MM.1S (cell line): ENCODE results near the gene ARHGAP35.

Experiments used
- DNase-seq: peaks from one replicate; pipeline ENCODE4 v3.0.0-alpha.2; 2015
- H2AFZ ChIP-seq: fragments of 300-600 bp; sonication (generic); 2 replicates; pipeline ENCODE4 v1.6.0; 2016; ENCODE audit warnings: antibody characterized with exemption, low read length
- H3F3A ChIP-seq: fragments of 300-600 bp; sonication (generic); 2 replicates; pipeline ENCODE4 v1.6.1; 2016; ENCODE audit warnings: mild to moderate bottlenecking, antibody characterized with exemption, low read length, moderate library complexity, mixed read lengths; ENCODE audit not compliant: insufficient read depth
- H3K27ac ChIP-seq: fragments of 300-600 bp; sonication (generic); 2 replicates; pipeline ENCODE4 v1.5.1; 2016; ENCODE audit warnings: mild to moderate bottlenecking, low read length
- H3K27me3 ChIP-seq: fragments of 300-600 bp; sonication (generic); replicated peaks from 2 replicates; pipeline ENCODE4 v1.6.0; 2016; ENCODE audit warnings: low read length; ENCODE audit not compliant: insufficient read depth
- H3K36me3 ChIP-seq: fragments of 300-600 bp; sonication (generic); replicated peaks from 2 replicates; pipeline ENCODE4 v1.6.1; 2016; ENCODE audit warnings: mild to moderate bottlenecking, low read length, mixed read lengths; ENCODE audit not compliant: insufficient read depth
- H3K4me1 ChIP-seq: fragments of 300-600 bp; sonication (generic); 2 replicates; pipeline ENCODE4 v1.6.1; 2016; ENCODE audit warnings: low read length, mixed read lengths
- H3K4me2 ChIP-seq: fragments of 300-600 bp; sonication (generic); 2 replicates; pipeline ENCODE4 v1.6.0; 2016; ENCODE audit warnings: low read depth, low read length
- H3K4me3 ChIP-seq: fragments of 300-600 bp; sonication (generic); 2 replicates; pipeline ENCODE4 v1.5.1; 2016; ENCODE audit warnings: low read length, mixed read lengths
- H3K79me2 ChIP-seq: fragments of 300-600 bp; sonication (generic); 2 replicates; pipeline ENCODE4 v1.6.1; 2016; ENCODE audit warnings: mixed run types, low read length, mixed read lengths
- H3K9ac ChIP-seq: fragments of 300-600 bp; sonication (generic); 2 replicates; pipeline ENCODE4 v1.6.1; 2016; ENCODE audit warnings: low read length, mixed read lengths
- H3K9me2 ChIP-seq: fragments of 300-600 bp; sonication (generic); replicated peaks from 2 replicates; pipeline ENCODE4 v1.6.1; 2016; ENCODE audit warnings: mild to moderate bottlenecking, low read length, mixed read lengths; ENCODE audit not compliant: insufficient read depth
- H3K9me3 ChIP-seq: fragments of 300-600 bp; sonication (generic); replicated peaks from 2 replicates; pipeline ENCODE4 v1.6.1; 2016; ENCODE audit warnings: mild to moderate bottlenecking, low read length, mixed read lengths; ENCODE audit not compliant: insufficient read depth
- H4K20me1 ChIP-seq: fragments of 300-600 bp; sonication (generic); 2 replicates; pipeline ENCODE4 v1.6.1; 2016; ENCODE audit warnings: mild to moderate bottlenecking, low read length, moderate library complexity, mixed read lengths; ENCODE audit not compliant: insufficient read depth
- CTCF ChIP-seq: fragments of 300-600 bp; sonication (generic); IDR thresholded peaks from 2 replicates; pipeline ENCODE4 v1.5.1; 2016; ENCODE audit warnings: antibody characterized with exemption, low read length, mixed read lengths
- EZH2 ChIP-seq: fragments of 300-600 bp; sonication (generic); optimal IDR thresholded peaks from 2 replicates; pipeline ENCODE3; 2017; ENCODE audit warnings: low read depth, mild to moderate bottlenecking, antibody characterized with exemption, low read length, mixed read lengths
- EZH2phosphoT487 ChIP-seq: fragments of 300-600 bp; sonication (generic); IDR thresholded peaks from 2 replicates; pipeline ENCODE4 v1.6.1; 2018; ENCODE audit warnings: antibody characterized with exemption, low read length

ARHGAP35 gene

GRCh38 chr19:46823049-46823448 is 37.7 kb upstream of the ARHGAP35 start:
- Histone ChIP-seq H3K27me3 (no peaks in the 10 kb centered on the region), H3K4me2 (no peak overlapping the region), H3K9me2 (no peaks in the 10 kb centered on the region), H4K20me1 (no peaks in the 10 kb centered on the region), H3K36me3 (no peaks in the 10 kb centered on the region), H3K79me2 (no peaks in the 10 kb centered on the region), H3K9me3 (no peaks in the 10 kb centered on the region), H3K27ac (no peak overlapping the region), H3K9ac (no peak overlapping the region), H3K4me1 (no peaks in the 10 kb centered on the region), H2AFZ (no peak overlapping the region), H3F3A (no peaks in the 10 kb centered on the region), H3K4me3 (no peak overlapping the region)
- DNase-seq: no peak
- TF ChIP-seq CTCF: no peak
- TF ChIP-seq EZH2: no peak
- no peak for TF ChIP-seq EZH2phosphoT487

- H3K9ac ChIP-seq: no peak overlapping the region
- H3F3A ChIP-seq: no peaks in the 10 kb centered on the region
- no peaks in the 10 kb centered on the region for H3K36me3 ChIP-seq
- H3K27me3 ChIP-seq: no peaks in the 10 kb centered on the region
- H3K27ac ChIP-seq: no peak overlapping the region
- H3K9me2 ChIP-seq: no peaks in the 10 kb centered on the region
- no peak overlapping the region for H2AFZ ChIP-seq
- no peak overlapping the region for H3K4me3 ChIP-seq
- H3K4me1 ChIP-seq: no peaks in the 10 kb centered on the region
- TF ChIP-seq EZH2 (no peak), CTCF (no peak), EZH2phosphoT487 (no peak)
- H3K9me3 ChIP-seq: no peaks in the 10 kb centered on the region
- no peaks in the 10 kb centered on the region for H4K20me1 ChIP-seq
- H3K79me2 ChIP-seq: no peaks in the 10 kb centered on the region
- H3K4me2 ChIP-seq: no peak overlapping the region
- no peak for DNase-seq
Measured at GRCh38 chr19:46824890-46825730, 35.7 kb upstream of the ARHGAP35 start.

- Histone ChIP-seq H3K4me2 (no peak overlapping the region), H4K20me1 (no peaks in the 10 kb centered on the region), H3K27me3 (no peaks in the 10 kb centered on the region), H3K79me2 (no peaks in the 10 kb centered on the region), H3K9ac (no peak overlapping the region), H3K4me3 (no peak overlapping the region), H3K9me3 (no peaks in the 10 kb centered on the region), H3K27ac (no peak overlapping the region), H3K4me1 (no peaks in the 10 kb centered on the region), H3F3A (no peaks in the 10 kb centered on the region), H3K9me2 (no peaks in the 10 kb centered on the region), H3K36me3 (no peaks in the 10 kb centered on the region), H2AFZ (no peak overlapping the region)
- TF ChIP-seq EZH2: no peak
- no peak for TF ChIP-seq EZH2phosphoT487
- no peak for TF ChIP-seq CTCF
- no peak for DNase-seq
Measured at GRCh38 chr19:46825731-46826055, 35.1 kb upstream of the ARHGAP35 start.
